Stimulated activated CD8-positive, alpha-beta memory T cell treated with anti-CD3 and anti-CD28 coated beads, Interleukin-4, amount 100 ng/mL, for 48 hours (primary cell): ENCODE results near the gene TFR2.

Source experiments
- DNase-seq: peaks from one replicate; pipeline ENCODE4 v3.0.0-alpha.2; 2020

TFR2 gene

GRCh38 chr7:100584683-100585510 is 56.5 kb downstream of the TFR2 start:
- DNase-seq, result no peak

GRCh38 chr7:100584054-100584682 is 57.2 kb downstream of the TFR2 start:
- no peak for DNase-seq

GRCh38 chr7:100583132-100584053 is 58.0 kb downstream of the TFR2 start:
- DNase-seq, result peak; percentile 82

- no peak for DNase-seq
Measured at GRCh38 chr7:100582650-100583049, 58.7 kb downstream of the TFR2 start.

- DNase-seq, result no peak
Measured at GRCh38 chr7:100582041-100582579, 59.2 kb downstream of the TFR2 start.

GRCh38 chr7:100580466-100581283 is 60.7 kb downstream of the TFR2 start:
- DNase-seq, result no peak

- no peak for DNase-seq
Measured at GRCh38 chr7:100578246-100579183, 62.8 kb downstream of the TFR2 start.

- DNase-seq, result no peak
Measured at GRCh38 chr7:100577507-100577906, 63.8 kb downstream of the TFR2 start.

GRCh38 chr7:100577103-100577502 is 64.2 kb downstream of the TFR2 start:
- no peak for DNase-seq

GRCh38 chr7:100576384-100576993 is 64.9 kb downstream of the TFR2 start:
- DNase-seq, result no peak

- no peak for DNase-seq
Measured at GRCh38 chr7:100575746-100576383, 65.5 kb downstream of the TFR2 start.

- DNase-seq, result no peak
Measured at GRCh38 chr7:100575206-100575631, 66.1 kb downstream of the TFR2 start.

GRCh38 chr7:100574362-100575205 is 66.8 kb downstream of the TFR2 start:
- DNase-seq, result no peak

- DNase-seq, result no peak
Measured at GRCh38 chr7:100573691-100574361, 67.5 kb downstream of the TFR2 start, which contains the start of gene SAP25. SAP25 (minus strand) TSS chr7:100573900; CDS start chr7:100573742, 158 bp downstream.

- no peak for DNase-seq
Measured at GRCh38 chr7:100572949-100573675, 68.2 kb downstream of the TFR2 start.

- no peak for DNase-seq
Measured at GRCh38 chr7:100572281-100572948, 68.9 kb downstream of the TFR2 start.

GRCh38 chr7:100571829-100572116 is 69.6 kb downstream of the TFR2 start:
- no peak for DNase-seq
